GM19035 (cell line): ENCODE data around the gene DGKH.
"Not testable (repeated sequence)": the region's sequence is repeated elsewhere in the genome, so short reads cannot be mapped to it uniquely, and the experiment has no call there.

Experiments
- ATAC-seq: cut with Tn5 transposase; IDR thresholded peaks from one replicate; pipeline ENCODE4 v1.9.1; 2021; ENCODE audit not compliant: unreplicated experiment

DGKH gene

GRCh38 chr13:42068886-42069285 is 20.4 kb downstream of the DGKH start:
- no peak for ATAC-seq

- not testable (repeated sequence) for ATAC-seq
Measured at GRCh38 chr13:42070599-42070998, 22.2 kb downstream of the DGKH start.

GRCh38 chr13:42071179-42071578 is 22.7 kb downstream of the DGKH start:
- not testable (repeated sequence) for ATAC-seq

GRCh38 chr13:42071672-42072419 is 23.4 kb downstream of the DGKH start:
- ATAC-seq, result no peak

- no peak for ATAC-seq
Measured at GRCh38 chr13:42073683-42074082, 25.2 kb downstream of the DGKH start.

GRCh38 chr13:42075517-42075916 is 27.1 kb downstream of the DGKH start:
- no peak for ATAC-seq

- ATAC-seq, result no peak
Measured at GRCh38 chr13:42076309-42076713, 27.9 kb downstream of the DGKH start.

GRCh38 chr13:42078128-42078808 is 29.8 kb downstream of the DGKH start:
- ATAC-seq, result no peak

- ATAC-seq, result no peak
Measured at GRCh38 chr13:42083138-42083770, 34.8 kb downstream of the DGKH start.

- ATAC-seq, result no peak
Measured at GRCh38 chr13:42084722-42085121, 36.3 kb downstream of the DGKH start.

- no peak for ATAC-seq
Measured at GRCh38 chr13:42086582-42086981, 38.1 kb downstream of the DGKH start.

GRCh38 chr13:42094516-42095040 is 46.1 kb downstream of the DGKH start:
- no peak for ATAC-seq

GRCh38 chr13:42096222-42096621 is 47.8 kb downstream of the DGKH start:
- not testable (repeated sequence) for ATAC-seq

- no peak for ATAC-seq
Measured at GRCh38 chr13:42099962-42100675, 51.7 kb downstream of the DGKH start.

- ATAC-seq, result no peak
Measured at GRCh38 chr13:42100960-42101359, 52.5 kb downstream of the DGKH start.

GRCh38 chr13:42101821-42102585 is 53.6 kb downstream of the DGKH start:
- no peak for ATAC-seq

- no peak for ATAC-seq
Measured at GRCh38 chr13:42102961-42103865, 54.8 kb downstream of the DGKH start.

GRCh38 chr13:42106998-42107397 is 58.5 kb downstream of the DGKH start:
- no peak for ATAC-seq

GRCh38 chr13:42107421-42107820 is 59.0 kb downstream of the DGKH start:
- no peak for ATAC-seq
